Esophagus (tissue), 2 donors: ENCODE measurements around the gene HMGN2. TPM values are rescaled to one million over a fixed set of nuclear protein-coding genes. Genes with fewer than 3 reads are reported as not detected.

Experiments used
- H3K27ac ChIP-seq, 2 donors: one replicate each; pipeline ENCODE4 v1.5.1; 2013; ENCODE audit warnings: low read depth in 2 of 2, mild to moderate bottlenecking in 2 of 2, inconsistent platforms in 1 of 2, low read length in 1 of 2, moderate library complexity in 1 of 2
- H3K27me3 ChIP-seq, 2 donors: one replicate each; pipeline ENCODE4 v1.6.1; 2013; ENCODE audit warnings: low read length in 2 of 2, control low read depth in 1 of 2, mild to moderate bottlenecking in 1 of 2; ENCODE audit not compliant: insufficient read depth in 2 of 2, control insufficient read depth in 1 of 2
- H3K36me3 ChIP-seq, 2 donors: one replicate each; pipeline ENCODE4 v1.6.1; 2013; ENCODE audit warnings: low read length in 1 of 2; ENCODE audit not compliant: control insufficient read depth in 2 of 2, insufficient read depth in 2 of 2
- H3K4me1 ChIP-seq, 2 donors: one replicate each; pipeline ENCODE4 v1.6.1; 2013; ENCODE audit warnings: low read length in 1 of 2; ENCODE audit not compliant: control insufficient read depth in 2 of 2, insufficient read depth in 2 of 2
- H3K4me3 ChIP-seq, 2 donors: one replicate each; pipeline ENCODE4 v1.5.1; 2013; ENCODE audit warnings: low read length in 2 of 2, mild to moderate bottlenecking in 2 of 2, low read depth in 1 of 2, moderate library complexity in 1 of 2
- H3K9me3 ChIP-seq, 2 donors: one replicate each; pipeline ENCODE4 v1.6.1; 2013; ENCODE audit warnings: mild to moderate bottlenecking in 2 of 2, low read depth in 1 of 2, low read length in 1 of 2, moderate library complexity in 1 of 2; ENCODE audit not compliant: control insufficient read depth in 2 of 2, insufficient read depth in 1 of 2
- WGBS, 2 donors: extraction: QIAGEN DNeasy Blood & Tissue Kit; methylation state at CpG; one replicate each; pipeline ENCODE4 v1.1.7; 2013; 5-methylcytosine and 5-hydroxymethylcytosine counted together
- polyA plus RNA-seq, 2 donors: library from polyadenylated mRNA; stranded (reverse); fragments of 200-250 nt; gene quantifications; one replicate each; pipeline ENCODE4 v1.2.3, GENCODE V29; 2013
- donor health status: healthy with polysubstance abuse.
- donor health status: Bipolar disorder and iron deficiency.

The HMGN2 gene
- polyA plus RNA-seq, 2 donors = 314 to 439 TPM

DNA sequence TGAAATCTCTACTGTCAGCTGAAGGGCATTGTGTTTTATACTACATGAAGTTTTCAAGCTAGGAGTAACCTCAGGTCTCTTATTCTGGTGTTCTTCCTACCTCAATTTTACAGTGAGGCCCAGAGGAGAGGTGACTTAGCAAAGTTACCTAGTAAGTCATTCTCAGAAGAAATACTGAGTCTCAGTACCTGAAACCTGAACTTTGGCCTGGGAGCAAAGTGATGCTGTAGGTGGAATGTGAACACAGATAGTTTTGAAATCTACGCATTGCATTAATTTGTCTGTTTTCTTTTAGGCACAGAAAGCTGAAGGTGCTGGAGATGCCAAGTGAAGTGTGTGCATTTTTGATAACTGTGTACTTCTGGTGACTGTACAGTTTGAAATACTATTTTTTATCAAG lies 2.6 kb downstream of the HMGN2 start:
- peaks cover 4 to 14% of the 10 kb centered on the region in 2 donors for H3K4me1 ChIP-seq
- no peaks in the 10 kb centered on the region for H3K27me3 ChIP-seq
- H3K36me3 ChIP-seq = peaks cover 3 to 9% of the 10 kb centered on the region in 2 donors
- H3K27ac ChIP-seq = no peak overlapping the region
- no peak overlapping the region for H3K4me3 ChIP-seq
- 87 to 97% methylated on average over 1 of the region's 1 CpG for WGBS, 2 donors
- no peaks in the 10 kb centered on the region for H3K9me3 ChIP-seq

DNA sequence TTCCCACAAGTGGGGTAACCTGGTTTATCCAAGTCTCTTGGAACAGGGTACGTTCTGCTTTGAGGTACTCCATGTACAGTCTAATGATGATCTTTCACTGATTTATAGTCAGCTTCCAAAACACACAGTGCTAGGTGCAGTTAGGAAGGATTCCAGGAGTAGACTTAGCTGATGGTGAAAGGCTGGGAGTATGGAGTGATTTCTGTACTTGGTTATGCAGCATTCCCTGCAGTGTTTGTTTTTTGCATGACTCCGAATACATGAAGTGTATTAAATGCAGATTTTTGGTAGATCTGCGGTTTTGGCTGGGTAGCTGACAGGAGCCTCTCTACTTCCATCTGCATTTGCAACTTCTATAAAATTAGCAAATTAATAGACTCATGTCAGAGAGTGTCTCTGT lies 3.7 kb downstream of the HMGN2 start:
- Histone ChIP-seq H3K36me3 (peaks cover 3 to 9% of the 10 kb centered on the region in 2 donors), H3K27ac (no peak overlapping the region), H3K27me3 (no peaks in the 10 kb centered on the region), H3K4me1 (peaks cover 4 to 7% of the 10 kb centered on the region in 2 donors), H3K4me3 (no peak overlapping the region), H3K9me3 (no peaks in the 10 kb centered on the region)
- WGBS, 2 donors = 80 to 88% methylated on average over 3 of the region's 3 CpGs

DNA sequence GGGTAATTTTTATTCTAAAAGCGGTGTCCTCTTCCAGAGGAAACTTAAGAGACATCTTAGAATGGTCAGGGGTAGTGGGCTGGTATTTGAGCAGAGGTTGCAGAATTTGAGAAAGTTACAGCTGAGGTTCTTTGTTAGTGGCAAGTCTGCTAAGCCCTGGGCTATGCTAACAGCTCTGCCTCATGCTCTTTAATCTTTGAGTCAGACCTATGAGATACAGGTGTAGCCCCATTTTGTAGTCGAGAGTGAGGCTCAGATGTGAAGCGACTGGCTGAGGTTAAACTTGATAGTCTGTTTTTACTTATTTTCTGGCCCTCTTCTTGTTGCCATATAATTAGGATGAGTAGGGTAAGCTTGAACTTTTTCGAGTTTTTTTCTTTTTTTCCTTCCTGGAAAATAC lies 4.7 kb downstream of the HMGN2 start:
- peaks cover 3 to 9% of the 10 kb centered on the region in 2 donors for H3K36me3 ChIP-seq
- H3K27ac ChIP-seq = no peak overlapping the region
- WGBS, 2 donors = 84 to 85% methylated on average over 4 of the region's 4 CpGs

DNA sequence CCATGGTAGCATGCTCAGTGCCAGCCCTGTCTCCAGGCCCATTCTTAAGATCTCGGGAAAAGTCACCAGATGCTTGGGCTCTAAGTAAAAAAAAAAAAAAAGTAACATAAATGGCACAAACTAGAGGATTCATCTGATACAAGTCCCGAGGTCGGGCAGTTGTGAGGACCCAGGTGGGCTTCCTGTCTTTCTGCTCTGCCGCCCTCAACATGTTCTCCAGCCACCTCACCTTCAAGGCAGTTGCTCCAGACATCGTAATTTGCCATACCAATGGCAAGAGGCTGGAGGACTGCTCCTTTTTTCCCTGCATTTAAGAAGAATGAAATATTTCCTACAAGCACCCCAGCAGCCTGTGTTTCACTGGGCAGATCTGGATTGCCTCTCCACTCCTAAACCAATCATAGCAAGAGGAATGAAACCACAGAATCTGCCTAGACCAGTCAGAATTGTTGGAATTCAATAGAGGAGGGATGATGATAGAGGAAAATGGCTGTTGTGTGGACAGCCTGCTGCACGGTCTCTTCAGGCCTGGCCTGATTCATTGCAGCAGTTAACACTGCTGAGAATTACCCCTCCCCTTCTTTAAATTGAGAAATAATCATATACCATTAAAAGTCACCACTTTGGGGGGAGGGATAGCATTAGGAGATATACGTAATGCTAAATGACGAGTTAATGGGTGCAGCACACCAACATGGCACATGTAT lies 5.4 kb downstream of the HMGN2 start:
- no peaks in the 10 kb centered on the region for H3K27me3 ChIP-seq
- H3K27ac ChIP-seq = no peak overlapping the region
- H3K36me3 ChIP-seq = peaks cover 3 to 9% of the 10 kb centered on the region in 2 donors
- no peaks in the 10 kb centered on the region for H3K9me3 ChIP-seq
- WGBS, 2 donors = 74 to 86% methylated on average over 8 of the region's 8 CpGs
- H3K4me3 ChIP-seq = no peak overlapping the region
- no peaks in the 10 kb centered on the region for H3K4me1 ChIP-seq

More for the DNA sequence above, 4.7 kb downstream of the HMGN2 start:
- Histone ChIP-seq H3K4me1 (no peaks in the 10 kb centered on the region), H3K9me3 (no peaks in the 10 kb centered on the region), H3K27me3 (no peaks in the 10 kb centered on the region), H3K4me3 (no peak overlapping the region)

DNA sequence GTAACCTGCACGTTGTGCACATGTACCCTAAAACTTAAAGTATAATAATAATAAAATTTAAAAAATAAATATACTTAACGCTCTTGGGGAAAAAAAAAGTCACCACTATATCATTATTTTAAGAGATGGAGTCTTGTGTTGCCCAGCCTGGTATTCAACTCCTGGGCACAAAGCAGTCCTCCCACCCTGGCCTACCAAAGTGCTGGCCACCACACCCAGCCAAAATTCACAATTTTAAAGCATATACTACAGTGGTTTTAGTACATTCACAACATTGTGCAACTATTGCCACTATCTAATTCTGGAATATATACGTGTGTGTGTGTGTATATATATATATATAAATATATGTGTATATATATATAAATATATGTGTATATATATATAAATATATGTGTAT lies 5.9 kb downstream of the HMGN2 start:
- no peaks in the 10 kb centered on the region for H3K4me1 ChIP-seq
- no peak overlapping the region for H3K4me3 ChIP-seq
- no peak overlapping the region for H3K27ac ChIP-seq
- WGBS, 2 donors = 81 to 96% methylated on average over 3 of the region's 3 CpGs
- H3K9me3 ChIP-seq = no peaks in the 10 kb centered on the region
- H3K27me3 ChIP-seq = no peaks in the 10 kb centered on the region
- H3K36me3 ChIP-seq = peaks cover 3 to 9% of the 10 kb centered on the region in 2 donors

DNA sequence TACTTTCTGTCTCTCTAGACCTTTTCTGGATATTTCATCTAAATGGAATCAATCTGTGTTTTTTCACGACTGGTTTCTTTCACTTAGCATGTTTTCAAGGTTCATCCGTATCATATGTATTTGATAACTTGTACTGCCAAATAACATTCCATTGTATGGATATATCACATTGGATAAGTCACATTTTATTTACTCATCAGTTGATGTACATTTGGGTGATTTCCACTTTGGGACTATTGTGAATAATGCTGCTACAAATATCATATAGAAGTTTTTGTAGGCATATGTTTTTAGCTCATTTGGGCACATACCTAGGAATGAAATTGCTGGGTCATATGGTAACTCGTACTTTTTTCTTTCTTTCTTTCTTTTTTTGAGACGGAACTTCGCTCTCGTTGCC lies 6.7 kb downstream of the HMGN2 start:
- Histone ChIP-seq H3K27me3 (no peaks in the 10 kb centered on the region), H3K27ac (no peak overlapping the region), H3K36me3 (peaks cover 3 to 6% of the 10 kb centered on the region in 2 donors), H3K4me3 (no peak overlapping the region), H3K9me3 (no peaks in the 10 kb centered on the region), H3K4me1 (no peaks in the 10 kb centered on the region)
- WGBS, 2 donors = 95 to 96% methylated on average over 6 of the region's 6 CpGs

DNA sequence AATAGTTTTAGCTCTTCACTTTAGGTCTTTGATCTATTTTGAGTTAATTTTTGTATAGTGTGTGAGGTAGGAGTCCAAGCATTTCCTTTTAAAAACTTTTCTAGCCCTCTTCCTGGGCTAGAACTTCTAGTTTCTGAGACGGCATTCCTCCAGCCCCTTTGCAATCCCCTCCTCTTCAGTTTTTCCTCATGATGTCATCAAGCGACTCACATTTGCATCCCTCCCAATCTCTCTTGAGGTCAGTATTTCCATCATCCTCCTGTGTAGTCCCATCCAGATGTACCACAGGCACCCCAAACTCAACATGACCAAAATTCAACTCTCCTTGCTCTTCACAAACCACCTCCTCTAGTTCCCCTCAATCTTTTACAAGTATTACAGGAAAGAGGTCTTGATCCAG lies 10.7 kb downstream of the HMGN2 start:
- Histone ChIP-seq H3K36me3 (no peaks in the 10 kb centered on the region), H3K4me1 (no peaks in the 10 kb centered on the region), H3K27me3 (no peaks in the 10 kb centered on the region), H3K4me3 (no peak overlapping the region), H3K27ac (no peak overlapping the region), H3K9me3 (no peaks in the 10 kb centered on the region)
- 87 to 91% methylated on average over 2 of the region's 2 CpGs for WGBS, 2 donors

DNA sequence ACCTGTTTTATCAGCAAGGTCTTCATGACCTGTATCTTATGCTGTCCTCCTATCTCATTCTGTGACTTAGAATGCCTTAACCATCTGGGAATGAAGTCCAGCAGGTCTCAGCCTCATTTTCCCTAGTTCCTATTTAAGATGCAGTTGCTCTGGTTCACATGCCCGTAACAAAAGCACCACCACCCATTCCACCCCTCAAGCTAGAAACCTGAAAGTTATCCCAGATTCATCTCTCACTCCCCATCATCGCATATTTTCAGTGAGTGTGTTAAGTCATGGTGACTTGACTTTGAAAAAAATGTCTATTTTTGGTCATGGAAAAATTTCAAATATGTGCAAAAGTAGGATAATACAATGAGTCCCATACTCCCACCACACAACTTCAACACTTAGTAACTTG lies 11.7 kb downstream of the HMGN2 start:
- H3K4me1 ChIP-seq = no peaks in the 10 kb centered on the region
- no peak overlapping the region for H3K4me3 ChIP-seq
- H3K36me3 ChIP-seq = no peaks in the 10 kb centered on the region
- H3K9me3 ChIP-seq = no peaks in the 10 kb centered on the region
- H3K27me3 ChIP-seq = no peaks in the 10 kb centered on the region
- 74 to 77% methylated on average over 2 of the region's 2 CpGs for WGBS, 2 donors
- H3K27ac ChIP-seq = no peak overlapping the region

DNA sequence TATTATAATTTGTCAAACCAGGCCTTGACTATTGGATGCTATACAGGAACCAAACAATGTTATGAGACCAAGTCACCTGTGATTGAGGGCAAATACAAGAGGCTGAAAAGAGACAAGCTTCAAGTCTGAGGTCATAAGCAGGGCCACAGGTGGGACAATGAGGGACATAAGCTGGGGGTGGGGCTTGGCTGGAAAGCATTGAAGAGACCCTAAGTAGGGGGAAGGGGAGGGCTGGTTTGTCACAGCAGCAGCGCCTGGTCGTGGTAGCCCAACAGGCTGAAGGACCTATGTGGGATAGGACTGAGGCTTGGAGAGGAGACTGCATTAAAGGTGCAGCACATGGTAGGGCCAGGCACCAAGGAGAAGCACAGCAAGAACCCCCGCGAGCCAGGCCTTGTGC lies 17.9 kb downstream of the HMGN2 start:
- WGBS, 2 donors = 91 to 93% methylated on average over 4 of the region's 4 CpGs
- no peaks in the 10 kb centered on the region for H3K4me1 ChIP-seq
- no peaks in the 10 kb centered on the region for H3K27me3 ChIP-seq

DNA sequence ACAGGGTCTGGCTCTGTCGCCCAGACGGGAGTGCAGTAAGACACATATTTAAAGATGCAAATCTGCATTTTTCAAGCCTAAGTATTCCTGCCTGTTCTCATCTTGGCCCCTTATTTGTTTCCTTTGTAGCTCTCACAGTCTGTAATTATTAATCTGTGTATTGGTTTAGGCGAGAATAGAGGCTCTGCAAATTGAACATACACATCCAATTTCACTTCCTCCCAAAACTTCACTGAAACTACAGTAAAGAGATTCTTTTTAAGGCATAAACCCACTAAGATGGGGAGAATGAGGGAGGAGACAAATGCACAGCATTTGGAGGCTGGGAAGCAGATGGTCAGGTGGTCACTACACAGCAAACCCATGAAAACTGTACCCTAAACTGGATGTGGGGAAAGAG lies 21.0 kb downstream of the HMGN2 start:
- WGBS, 2 donors = 61 to 66% methylated on average over 3 of the region's 3 CpGs
- Histone ChIP-seq H3K4me1 (no peaks in the 10 kb centered on the region), H3K27ac (no peak overlapping the region), H3K27me3 (no peaks in the 10 kb centered on the region), H3K36me3 (no peaks in the 10 kb centered on the region), H3K9me3 (no peaks in the 10 kb centered on the region), H3K4me3 (no peak overlapping the region)

More for the DNA sequence above, 17.9 kb downstream of the HMGN2 start:
- no peak overlapping the region for H3K27ac ChIP-seq
- H3K36me3 ChIP-seq = no peaks in the 10 kb centered on the region
- H3K9me3 ChIP-seq = no peaks in the 10 kb centered on the region
- H3K4me3 ChIP-seq = no peak overlapping the region
